ENCODE data around the gene PCBD2. TPM values are rescaled to one million over a fixed set of nuclear protein-coding genes. Genes with fewer than 3 reads are reported as not detected.
A peak's percentile ranks its signal among the peaks of the same experiment; 100 is the strongest.

PCBD2 gene
- total RNA-seq, 1 experiment from 2014 or later, result 7.0 TPM

- ATAC-seq, result no peak
- ChIA-PET POLR2A (ENCODE audit: unreplicated experiment) (no interaction called here), CTCF (no interaction called here)
Measured at GRCh38 chr5:134975078-134975715, 70.3 kb downstream of the PCBD2 start.

DNA sequence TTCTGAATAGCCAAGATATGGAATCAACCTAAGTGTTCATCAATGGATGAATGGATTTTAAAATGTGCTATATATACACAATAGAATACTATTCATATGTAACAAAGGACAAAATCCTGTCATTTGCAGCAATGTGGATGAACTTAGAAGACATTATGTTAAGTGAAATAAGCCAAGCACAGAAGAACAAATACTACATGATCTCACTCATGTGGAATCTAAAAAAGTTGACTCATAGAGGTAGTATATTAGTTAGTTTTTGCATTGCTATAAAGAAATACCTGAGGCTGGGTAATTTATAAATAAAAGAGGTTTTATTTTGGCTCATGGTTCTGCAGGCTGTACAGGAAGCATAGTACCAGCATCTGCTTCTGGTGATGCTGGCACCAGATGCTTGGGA lies 70.9 kb downstream of the PCBD2 start:
- ChIA-PET POLR2A (ENCODE audit: unreplicated experiment) (no interaction called here), CTCF (no interaction called here)
- Histone ChIP-seq H3K79me2 (ENCODE audit: low read length) (no peaks in the 10 kb centered on the region), H3K4me1 (ENCODE audit: insufficient read depth, low read length) (no peaks in the 10 kb centered on the region), H2AFZ (ENCODE audit: low read length) (no peak overlapping the region), H3K27ac (ENCODE audit: low read length) (no peak overlapping the region), H3K27me3 (ENCODE audit: low read length) (no peaks in the 10 kb centered on the region), H3K4me3 (ENCODE audit: low read length) (no peak overlapping the region), H3F3A (ENCODE audit: low read length, unreplicated experiment) (no peaks in the 10 kb centered on the region), H3K9me2 (replicated peaks; ENCODE audit: low read length) (no peaks in the 10 kb centered on the region), H3K9ac (ENCODE audit: low read length) (no peak overlapping the region), H3K4me2 (ENCODE audit: low read length) (no peak overlapping the region), H3K36me3 (ENCODE audit: low read depth, low read length) (no peaks in the 10 kb centered on the region), H4K20me1 (ENCODE audit: low read length) (no peaks in the 10 kb centered on the region), H3K9me3 (ENCODE audit: low read length) (no peaks in the 10 kb centered on the region)
- ATAC-seq, result peak; percentile 29; the same call in 1 of the 2 replicates
- BruUV-seq (replicated peaks), result no TSS peak
- intact Hi-C loops (cut with micrococcal nuclease), result no loop called here
- TF ChIP-seq CTCF (conservative IDR thresholded peaks at IDR 0.05; ENCODE audit: low read depth, low read length) (no peak), EZH2 (IDR thresholded peaks at IDR 0.05; ENCODE audit: low read length, unreplicated experiment) (no peak), EZH2phosphoT487 (IDR thresholded peaks at IDR 0.05; ENCODE audit: borderline replicate concordance, low read length) (no peak)
- peak; percentile 23 for DNase-seq

More at GRCh38 chr5:134975078-134975715, 70.3 kb downstream of the PCBD2 start:
- BruUV-seq (replicated peaks), result no TSS peak
- H3K79me2 ChIP-seq (ENCODE audit: low read length), result no peaks in the 10 kb centered on the region
- H3K9ac ChIP-seq (ENCODE audit: low read length), result no peak overlapping the region
- no peak for DNase-seq
- no peak for TF ChIP-seq EZH2phosphoT487 (IDR thresholded peaks at IDR 0.05; ENCODE audit: borderline replicate concordance, low read length)
- TF ChIP-seq CTCF (conservative IDR thresholded peaks at IDR 0.05; ENCODE audit: low read depth, low read length), result no peak
- no peak for TF ChIP-seq EZH2 (IDR thresholded peaks at IDR 0.05; ENCODE audit: low read length, unreplicated experiment)
- H3K9me3 ChIP-seq (ENCODE audit: low read length), result no peaks in the 10 kb centered on the region
- intact Hi-C loops (cut with micrococcal nuclease), result no loop called here
- H3K4me3 ChIP-seq (ENCODE audit: low read length), result no peak overlapping the region
- no peaks in the 10 kb centered on the region for H3K27me3 ChIP-seq (ENCODE audit: low read length)
- no peak overlapping the region for H2AFZ ChIP-seq (ENCODE audit: low read length)
- no peaks in the 10 kb centered on the region for H3K36me3 ChIP-seq (ENCODE audit: low read depth, low read length)
- no peaks in the 10 kb centered on the region for H3K4me1 ChIP-seq (ENCODE audit: insufficient read depth, low read length)
- H3F3A ChIP-seq (ENCODE audit: low read length, unreplicated experiment), result no peaks in the 10 kb centered on the region
- H3K9me2 ChIP-seq (replicated peaks; ENCODE audit: low read length), result no peaks in the 10 kb centered on the region
- H3K4me2 ChIP-seq (ENCODE audit: low read length), result no peak overlapping the region
- no peak overlapping the region for H3K27ac ChIP-seq (ENCODE audit: low read length)
- H4K20me1 ChIP-seq (ENCODE audit: low read length), result no peaks in the 10 kb centered on the region

- POLR2A ChIA-PET (ENCODE audit: unreplicated experiment), result no interaction called here
- CTCF ChIA-PET, result no interaction called here
Measured at GRCh38 chr5:134976841-134977240, 71.9 kb downstream of the PCBD2 start.

More at GRCh38 chr5:134976841-134977240, 71.9 kb downstream of the PCBD2 start:
- no peak overlapping the region for H3K4me3 ChIP-seq (ENCODE audit: low read length)
- no peaks in the 10 kb centered on the region for H3F3A ChIP-seq (ENCODE audit: low read length, unreplicated experiment)
- H3K9ac ChIP-seq (ENCODE audit: low read length), result no peak overlapping the region
- H3K4me1 ChIP-seq (ENCODE audit: insufficient read depth, low read length), result no peaks in the 10 kb centered on the region
- no peak overlapping the region for H3K4me2 ChIP-seq (ENCODE audit: low read length)
- H2AFZ ChIP-seq (ENCODE audit: low read length), result no peak overlapping the region
- no peaks in the 10 kb centered on the region for H3K9me2 ChIP-seq (replicated peaks; ENCODE audit: low read length)
- no peaks in the 10 kb centered on the region for H3K36me3 ChIP-seq (ENCODE audit: low read depth, low read length)
- BruUV-seq (replicated peaks), result no TSS peak
- DNase-seq (no peak), ATAC-seq (no peak)
- H3K9me3 ChIP-seq (ENCODE audit: low read length), result 0 out of 2 replicates have a peak, but pooled peaks cover 3% of the 10 kb centered on the region
- TF ChIP-seq EZH2phosphoT487 (IDR thresholded peaks at IDR 0.05; ENCODE audit: borderline replicate concordance, low read length) (no peak), CTCF (conservative IDR thresholded peaks at IDR 0.05; ENCODE audit: low read depth, low read length) (no peak), EZH2 (IDR thresholded peaks at IDR 0.05; ENCODE audit: low read length, unreplicated experiment) (no peak)
- no peak overlapping the region for H3K27ac ChIP-seq (ENCODE audit: low read length)
- intact Hi-C loops (cut with micrococcal nuclease), result no loop called here
- no peaks in the 10 kb centered on the region for H3K79me2 ChIP-seq (ENCODE audit: low read length)
- H3K27me3 ChIP-seq (ENCODE audit: low read length), result no peaks in the 10 kb centered on the region
- no peaks in the 10 kb centered on the region for H4K20me1 ChIP-seq (ENCODE audit: low read length)
